CD4-positive, alpha-beta memory T cell (primary cell): Measurements from ENCODE around the gene ZNF74. TPM values are rescaled to one million over a fixed set of nuclear protein-coding genes. Genes with fewer than 3 reads are reported as not detected.

Source experiments
- CTCF ChIA-PET: fragments of 350-600 bp; sonication (Branson Sonifier 250); formaldehyde crosslinking; loops from one replicate; lab custom pipeline; 2021; ENCODE audit warnings: inconsistent platforms; ENCODE audit not compliant: partially characterized antibody; lab: Charles Lee
- POLR2A ChIA-PET: fragments of 350-600 bp; sonication (Branson Sonifier 250); formaldehyde crosslinking; loops from one replicate; lab custom pipeline; 2021; ENCODE audit not compliant: partially characterized antibody; lab: Charles Lee
- DNase-seq, 5 donors: peaks; one replicate each; pipeline versions ENCODE4 v3.0.0 to v3.0.0-alpha.2; 2020 to 2022; ENCODE audit warnings: mixed read lengths in 1 of 5
- H3K27ac ChIP-seq: one replicate; pipeline ENCODE4 v1.7.0; 2013; ENCODE audit warnings: low read depth, low read length
- H3K27me3 ChIP-seq: 2 replicates; pipeline ENCODE4 v1.7.0; 2013; ENCODE audit warnings: mild to moderate bottlenecking, low read length, moderate library complexity; ENCODE audit not compliant: insufficient read depth
- H3K36me3 ChIP-seq: 2 replicates; pipeline ENCODE4 v1.7.0; 2013; ENCODE audit warnings: mild to moderate bottlenecking, low read length, moderate library complexity; ENCODE audit not compliant: insufficient read depth
- H3K4me1 ChIP-seq: 2 replicates; pipeline ENCODE4 v1.7.0; 2013; ENCODE audit warnings: mild to moderate bottlenecking, low read length, moderate library complexity; ENCODE audit not compliant: insufficient read depth
- H3K4me3 ChIP-seq, 2 donors: one replicate each; pipeline ENCODE4 v1.7.0; 2013; ENCODE audit warnings: low read length in 2 of 2, mild to moderate bottlenecking in 1 of 2
- H3K9me3 ChIP-seq, 2 donors: one replicate each; pipeline ENCODE4 v1.7.0; 2013; ENCODE audit warnings: low read length in 2 of 2, control low read depth in 1 of 2; ENCODE audit not compliant: control insufficient read depth in 1 of 2
- H3K27ac Mint-ChIP-seq, 7 donors: one replicate each; pipeline ENCODE4 v1.8.0; 2020 to 2021; ENCODE audit warnings: mixed read lengths in 7 of 7, mild to moderate bottlenecking in 6 of 7, inconsistent platforms in 3 of 7, moderate library complexity in 3 of 7
- H3K27me3 Mint-ChIP-seq, 2 donors: one replicate each; pipeline ENCODE4 v1.8.0; 2020 to 2021; ENCODE audit warnings: mixed read lengths in 2 of 2
- H3K36me3 Mint-ChIP-seq, 2 donors: one replicate each; pipeline ENCODE4 v1.8.0; 2020 to 2021; ENCODE audit warnings: mixed read lengths in 2 of 2, inconsistent platforms in 1 of 2, mild to moderate bottlenecking in 1 of 2
- H3K4me1 Mint-ChIP-seq, 4 donors: one replicate each; pipeline ENCODE4 v1.8.0; 2020 to 2021; ENCODE audit warnings: mixed read lengths in 4 of 4, mild to moderate bottlenecking in 1 of 4
- H3K4me3 Mint-ChIP-seq, 8 donors: one replicate each; pipeline ENCODE4 v1.8.0; 2020 to 2021; ENCODE audit warnings: mixed read lengths in 8 of 8, mild to moderate bottlenecking in 7 of 8, moderate library complexity in 6 of 8, inconsistent platforms in 3 of 8
- H3K9me3 Mint-ChIP-seq, 8 donors: one replicate each; pipeline ENCODE4 v1.8.0; 2020 to 2021; ENCODE audit warnings: mixed read lengths in 8 of 8, mild to moderate bottlenecking in 5 of 8, inconsistent platforms in 3 of 8, moderate library complexity in 1 of 8
- intact Hi-C: fragments of 100-400 bp; cut with micrococcal nuclease; formaldehyde crosslinking; loops from one replicate; pipeline ENCODE4 v1.15.1; 2023
- polyA plus RNA-seq, 2 donors: library from polyadenylated mRNA; unstranded; fragments of 300-500 nt; fragmentation: Illumina TruSeq; gene quantifications; one replicate each; pipeline ENCODE4 v1.2.3, GENCODE V29; 2021
- total RNA-seq, 2 experiments: library from RNA; stranded (reverse); gene quantifications; one replicate each; pipeline ENCODE4 v1.2.3, GENCODE V29; 2021

Gene ZNF74
- total and polyA plus RNA-seq, 4 experiments from 2014 or later: 3.0 to 17.4 (median 13.3) TPM

GRCh38 chr22:20420157-20420842, 26.3 kb downstream of the ZNF74 start:
- CTCF ChIA-PET: interaction anchor here (2.6 to 4.8 kb wide), 2 partner anchors 35 to 44 kb away, joined by 33 to 107 read pairs; no protein-coding TSS in a partner anchor
- no peak overlapping the region for H3K4me3 Mint-ChIP-seq

GRCh38 chr22:20421507-20421874, 27.5 kb downstream of the ZNF74 start:
- intact Hi-C loops: no loop called here
- Histone ChIP-seq H3K36me3 (no peaks in the 10 kb centered on the region), H3K27me3 (no peaks in the 10 kb centered on the region), H3K9me3 (no peaks in the 10 kb centered on the region), H3K27ac (no peak overlapping the region), H3K4me3 (no peak overlapping the region), H3K4me1 (peaks cover 13% of the 10 kb centered on the region)
- DNase-seq: no peak
- Mint-ChIP-seq H3K4me3 (no peak overlapping the region), H3K36me3 (no peaks in the 10 kb centered on the region), H3K27me3 (peaks cover 0 to 4% of the 10 kb centered on the region in 2 donors), H3K9me3 (no peaks in the 10 kb centered on the region), H3K4me1 (peaks cover 0 to 8% (median 5%) of the 10 kb centered on the region in 4 donors), H3K27ac (no peak overlapping the region)
- ChIA-PET POLR2A (no interaction called here), CTCF (interaction anchor here (1.8 kb wide), 1 partner anchor 34 kb away, joined by 6 read pairs; no protein-coding TSS in a partner anchor)

More at GRCh38 chr22:20420157-20420842, 26.3 kb downstream of the ZNF74 start:
- Mint-ChIP-seq H3K36me3 (no peaks in the 10 kb centered on the region), H3K27me3 (peaks cover 0 to 4% of the 10 kb centered on the region in 2 donors), H3K27ac (no peak overlapping the region), H3K9me3 (peaks cover 0 to under 1% (median 0%) of the 10 kb centered on the region in 8 donors), H3K4me1 (peaks cover 0 to 8% (median 4%) of the 10 kb centered on the region in 4 donors)
- peaks cover 6% of the 10 kb centered on the region for H3K4me1 ChIP-seq
- no peaks in the 10 kb centered on the region for H3K36me3 ChIP-seq
- POLR2A ChIA-PET: no interaction called here
- intact Hi-C loops: no loop called here
- no peak overlapping the region for H3K4me3 ChIP-seq
- no peak for DNase-seq
- H3K9me3 ChIP-seq: no peaks in the 10 kb centered on the region
- no peaks in the 10 kb centered on the region for H3K27me3 ChIP-seq
- H3K27ac ChIP-seq: no peak overlapping the region

- no peak overlapping the region for H3K4me3 Mint-ChIP-seq
- CTCF ChIA-PET: interaction anchor here (1.8 kb wide), 1 partner anchor 34 kb away, joined by 6 read pairs; no protein-coding TSS in a partner anchor
- POLR2A ChIA-PET: no interaction called here
Observed at GRCh38 chr22:20422271-20423007, 28.5 kb downstream of the ZNF74 start.

GRCh38 chr22:20423008-20423905, 29.3 kb downstream of the ZNF74 start:
- no peak for DNase-seq
- peaks cover 6 to 7% of the 10 kb centered on the region in 2 donors for H3K27me3 Mint-ChIP-seq
- Histone ChIP-seq H3K27ac (no peak overlapping the region), H3K36me3 (no peaks in the 10 kb centered on the region), H3K27me3 (peaks cover 7% of the 10 kb centered on the region), H3K4me3 (no peak overlapping the region), H3K4me1 (peaks cover 11% of the 10 kb centered on the region), H3K9me3 (no peaks in the 10 kb centered on the region)
- peak overlapping the region in 2 of 7 donors; percentile 24 to 78 for H3K27ac Mint-ChIP-seq
- intact Hi-C loops: no loop called here
- ChIA-PET CTCF (no interaction called here), POLR2A (interaction anchor here (1.2 kb wide), 1 partner anchor 9 kb away, joined by 4 read pairs; no protein-coding TSS in a partner anchor)
- H3K36me3 Mint-ChIP-seq: no peaks in the 10 kb centered on the region
- no peaks in the 10 kb centered on the region for H3K9me3 Mint-ChIP-seq
- peak overlapping the region in 4 of 8 donors; percentile 33 to 57 (median 46) for H3K4me3 Mint-ChIP-seq
- H3K4me1 Mint-ChIP-seq: peaks cover 5 to 11% (median 7%) of the 10 kb centered on the region in 4 donors

More at GRCh38 chr22:20422271-20423007, 28.5 kb downstream of the ZNF74 start:
- no peak overlapping the region for H3K4me3 ChIP-seq
- Mint-ChIP-seq H3K36me3 (no peaks in the 10 kb centered on the region), H3K9me3 (no peaks in the 10 kb centered on the region), H3K27ac (no peak overlapping the region), H3K4me1 (peaks cover 5 to 13% (median 6%) of the 10 kb centered on the region in 4 donors), H3K27me3 (peaks cover 6 to 7% of the 10 kb centered on the region in 2 donors)
- H3K36me3 ChIP-seq: no peaks in the 10 kb centered on the region
- intact Hi-C loops: no loop called here
- H3K4me1 ChIP-seq: peaks cover 13% of the 10 kb centered on the region
- H3K9me3 ChIP-seq: no peaks in the 10 kb centered on the region
- H3K27me3 ChIP-seq: peaks cover 6% of the 10 kb centered on the region
- DNase-seq: no peak
- no peak overlapping the region for H3K27ac ChIP-seq

- CTCF ChIA-PET: no interaction called here
- Mint-ChIP-seq H3K27me3 (peaks cover 6 to 10% of the 10 kb centered on the region in 2 donors), H3K4me3 (peak overlapping the region in 3 of 8 donors; percentile 52 to 68 (median 57)), H3K27ac (no peak overlapping the region), H3K9me3 (no peaks in the 10 kb centered on the region), H3K4me1 (peaks cover 6 to 11% (median 9%) of the 10 kb centered on the region in 4 donors), H3K36me3 (no peaks in the 10 kb centered on the region)
- peaks cover 13% of the 10 kb centered on the region for H3K4me1 ChIP-seq
- peaks cover 7% of the 10 kb centered on the region for H3K27me3 ChIP-seq
- H3K36me3 ChIP-seq: no peaks in the 10 kb centered on the region
- H3K9me3 ChIP-seq: no peaks in the 10 kb centered on the region
- no peak overlapping the region for H3K27ac ChIP-seq
- POLR2A ChIA-PET: interaction anchor here (1.2 kb wide), 1 partner anchor 8 kb away, joined by 4 read pairs; no protein-coding TSS in a partner anchor
- DNase-seq: no peak
- H3K4me3 ChIP-seq: no peak overlapping the region
- intact Hi-C loops: no loop called here
Observed at GRCh38 chr22:20423906-20424551, 30.1 kb downstream of the ZNF74 start.

GRCh38 chr22:20424568-20424931, 30.6 kb downstream of the ZNF74 start:
- Histone ChIP-seq H3K4me3 (no peak overlapping the region), H3K36me3 (no peaks in the 10 kb centered on the region), H3K9me3 (no peaks in the 10 kb centered on the region), H3K27ac (no peak overlapping the region), H3K27me3 (peaks cover 7% of the 10 kb centered on the region), H3K4me1 (peaks cover 15% of the 10 kb centered on the region)
- Mint-ChIP-seq H3K27ac (no peak overlapping the region), H3K36me3 (no peaks in the 10 kb centered on the region), H3K9me3 (no peaks in the 10 kb centered on the region), H3K4me1 (peaks cover 7 to 16% (median 11%) of the 10 kb centered on the region in 4 donors), H3K4me3 (peak overlapping the region in 3 of 8 donors; percentile 22 to 68 (median 52)), H3K27me3 (peaks cover 6 to 11% of the 10 kb centered on the region in 2 donors)
- intact Hi-C loops: no loop called here
- no peak for DNase-seq
- POLR2A ChIA-PET: interaction anchor here (0.8 to 0.9 kb wide), 2 partner anchors 10 to 39 kb away, joined by 3 read pairs; no protein-coding TSS in a partner anchor
- CTCF ChIA-PET: no interaction called here
